Stomach smooth muscle (tissue), 2 donors: Measurements from ENCODE around the gene TPTE.
"Not testable (repeated sequence)": the region's sequence is repeated elsewhere in the genome, so short reads cannot be mapped to it uniquely, and the experiment has no call there.

ENCODE experiments used
- H3K27ac ChIP-seq: one replicate; pipeline ENCODE4 v1.7.0; 2013; ENCODE audit warnings: mild to moderate bottlenecking, low read length, inconsistent platforms
- H3K27me3 ChIP-seq, 2 donors: one replicate each; pipeline ENCODE4 v1.7.0; 2013; ENCODE audit warnings: low read length in 2 of 2; ENCODE audit not compliant: insufficient read depth in 2 of 2, control insufficient read depth in 1 of 2
- H3K36me3 ChIP-seq, 2 donors: one replicate each; pipeline ENCODE4 v1.7.0; 2013; ENCODE audit warnings: low read length in 2 of 2; ENCODE audit not compliant: control insufficient read depth in 2 of 2, insufficient read depth in 2 of 2
- H3K4me1 ChIP-seq: one replicate; pipeline ENCODE4 v1.7.0; 2013; ENCODE audit warnings: low read length; ENCODE audit not compliant: control insufficient read depth, insufficient read depth
- H3K4me3 ChIP-seq, 2 donors: one replicate each; pipeline ENCODE4 v1.7.0; 2013; ENCODE audit warnings: low read length in 2 of 2
- H3K9ac ChIP-seq, 2 donors: one replicate each; pipeline ENCODE4 v1.7.0; 2013; ENCODE audit warnings: low read length in 2 of 2, mild to moderate bottlenecking in 1 of 2
- H3K9me3 ChIP-seq, 2 donors: one replicate each; pipeline ENCODE4 v1.7.0; 2013; ENCODE audit warnings: low read length in 2 of 2; ENCODE audit not compliant: control insufficient read depth in 2 of 2
- donor health status: healthy.
- donor health status: Pancreatic carcinoma.

Gene TPTE

DNA sequence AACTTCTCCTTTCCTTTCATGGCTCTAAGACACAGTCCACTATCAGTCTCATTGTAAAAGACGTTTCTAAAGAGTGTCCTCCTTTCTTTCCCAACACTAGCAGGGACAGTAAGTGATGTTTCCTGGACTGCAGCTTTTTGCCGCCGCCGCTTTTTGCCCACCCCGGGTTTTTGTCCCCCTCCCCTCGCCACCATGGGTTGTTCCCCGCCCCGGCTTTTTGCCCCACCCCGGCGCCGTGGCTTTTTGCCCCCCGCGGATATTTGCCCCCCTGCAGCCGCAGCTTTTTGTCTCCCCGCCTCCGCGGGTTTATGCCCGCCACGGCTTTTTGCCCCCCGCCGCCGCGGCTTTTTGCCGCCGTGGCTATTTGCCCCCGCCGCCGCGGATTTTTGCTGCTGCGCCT is 95.2 kb downstream of the TPTE start:
- H3K27me3 ChIP-seq: peaks cover 0 to 2% of the 10 kb centered on the region in 2 donors

DNA sequence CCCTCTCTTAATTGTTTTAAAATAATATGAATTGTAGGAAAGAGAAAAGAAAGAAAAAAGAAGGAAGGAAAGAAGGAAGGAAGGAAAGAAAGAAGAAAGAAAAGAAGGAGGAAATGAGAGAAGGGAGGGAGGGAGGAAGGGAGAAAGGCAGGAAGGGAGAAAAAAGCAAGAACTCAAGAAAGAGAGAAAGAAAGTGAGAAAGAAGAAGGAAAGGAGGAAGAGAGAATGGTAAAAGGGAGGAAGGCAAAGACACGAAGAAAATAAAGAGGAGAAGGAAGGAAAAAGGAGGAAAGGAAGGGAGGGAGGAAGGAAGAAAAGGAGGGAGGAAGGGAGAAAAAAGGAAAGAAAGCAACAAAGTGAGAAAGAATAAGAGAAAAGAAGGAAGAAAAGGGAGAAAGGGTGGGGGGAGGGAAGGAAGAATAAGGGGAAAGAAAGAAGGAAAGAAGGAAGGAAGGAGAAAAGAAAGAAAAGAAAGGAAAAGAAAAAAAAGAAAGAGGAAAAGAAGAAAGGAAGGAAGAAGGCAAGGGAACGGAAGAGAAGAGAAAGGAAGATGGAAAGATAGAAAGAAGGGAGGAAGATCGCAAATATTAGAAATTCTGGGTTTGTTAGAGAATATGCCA is 95.9 kb downstream of the TPTE start:
- H3K9me3 ChIP-seq, H3K27ac ChIP-seq, H3K4me3 ChIP-seq, H3K36me3 ChIP-seq, H3K27me3 ChIP-seq, H3K4me1 ChIP-seq, H3K9ac ChIP-seq: not testable (repeated sequence)

More for the DNA sequence above, 95.2 kb downstream of the TPTE start:
- Histone ChIP-seq H3K9ac (no peak overlapping the region), H3K36me3 (no peaks in the 10 kb centered on the region), H3K9me3 (peaks cover under 1 to 4% of the 10 kb centered on the region in 2 donors), H3K4me1 (no peaks in the 10 kb centered on the region), H3K4me3 (no peak overlapping the region), H3K27ac (no peak overlapping the region)

DNA sequence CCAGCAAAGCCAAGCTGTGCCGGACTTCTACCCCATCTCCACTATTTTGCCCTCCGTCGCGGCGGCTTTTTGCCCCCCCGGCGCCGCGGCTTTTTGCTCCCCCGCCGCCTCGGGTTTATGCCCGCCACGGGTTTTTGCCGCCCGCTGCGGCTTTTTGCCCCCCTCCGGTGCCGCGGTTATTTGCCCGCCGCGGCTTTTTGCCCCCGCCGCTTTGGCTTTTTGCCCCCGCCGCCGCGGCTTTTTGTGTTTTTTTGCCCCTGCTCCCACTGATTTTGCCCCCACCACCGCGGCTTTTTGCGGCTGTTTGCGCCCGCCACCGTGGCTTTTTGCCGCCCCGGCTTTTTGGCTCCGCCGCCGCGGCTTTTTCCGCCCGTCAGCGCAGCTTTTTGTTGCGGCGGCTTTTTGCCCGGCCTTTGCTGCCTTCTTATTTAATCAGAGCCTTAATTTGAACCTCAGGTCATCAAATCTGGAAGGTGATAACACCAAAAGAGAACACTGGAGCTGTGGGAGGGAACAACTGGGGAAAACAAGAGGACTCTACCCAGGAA is 106.0 kb downstream of the TPTE start:
- H3K4me1 ChIP-seq: no peaks in the 10 kb centered on the region
- no peak overlapping the region for H3K27ac ChIP-seq
- peaks cover 6 to 7% of the 10 kb centered on the region in 2 donors for H3K9me3 ChIP-seq
- H3K36me3 ChIP-seq: no peaks in the 10 kb centered on the region
- peaks cover 0 to 3% of the 10 kb centered on the region in 2 donors for H3K27me3 ChIP-seq
- no peak overlapping the region for H3K4me3 ChIP-seq
- H3K9ac ChIP-seq: no peak overlapping the region

DNA sequence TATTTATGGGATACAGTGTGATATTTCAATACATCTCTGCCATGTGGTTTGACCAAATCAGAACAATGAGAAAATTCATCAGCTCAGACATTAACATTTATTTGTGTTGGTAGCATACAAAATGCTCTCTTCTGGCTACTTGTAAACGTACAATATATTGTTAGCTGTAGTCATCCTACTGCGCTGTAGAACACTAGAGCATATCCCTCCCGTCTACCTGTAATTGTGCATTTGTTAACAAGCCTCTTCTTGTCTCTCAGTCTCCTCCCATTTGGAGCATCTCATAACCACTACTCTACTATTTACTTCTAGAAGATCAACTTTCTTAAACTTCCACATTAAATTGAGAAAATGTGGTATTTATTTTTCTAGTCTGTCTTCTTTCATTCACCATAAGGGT is 107.9 kb downstream of the TPTE start:
- H3K9me3 ChIP-seq, H3K36me3 ChIP-seq, H3K27me3 ChIP-seq, H3K4me3 ChIP-seq, H3K27ac ChIP-seq, H3K4me1 ChIP-seq, H3K9ac ChIP-seq: not testable (repeated sequence)

DNA sequence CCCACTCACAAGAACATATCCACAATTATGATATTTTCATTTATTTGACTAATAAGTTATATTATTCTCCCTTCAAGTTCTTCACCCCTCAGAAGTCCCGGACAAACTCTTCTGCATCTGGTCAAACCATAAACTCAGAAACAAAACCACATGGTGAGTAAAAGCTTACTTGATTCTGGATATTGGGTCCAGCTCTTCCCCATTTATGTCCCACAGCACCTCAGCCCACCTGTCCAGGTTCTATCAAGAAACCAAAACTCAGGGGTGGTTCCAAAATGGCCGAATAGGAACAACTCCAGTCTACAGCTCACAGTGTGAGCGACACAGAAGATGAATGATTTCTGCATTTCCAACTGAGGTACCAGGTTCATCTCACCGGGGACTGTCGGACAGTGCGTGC is 109.4 kb downstream of the TPTE start:
- H3K36me3 ChIP-seq, H3K27ac ChIP-seq, H3K4me3 ChIP-seq, H3K9ac ChIP-seq, H3K27me3 ChIP-seq, H3K9me3 ChIP-seq, H3K4me1 ChIP-seq: not testable (repeated sequence)

DNA sequence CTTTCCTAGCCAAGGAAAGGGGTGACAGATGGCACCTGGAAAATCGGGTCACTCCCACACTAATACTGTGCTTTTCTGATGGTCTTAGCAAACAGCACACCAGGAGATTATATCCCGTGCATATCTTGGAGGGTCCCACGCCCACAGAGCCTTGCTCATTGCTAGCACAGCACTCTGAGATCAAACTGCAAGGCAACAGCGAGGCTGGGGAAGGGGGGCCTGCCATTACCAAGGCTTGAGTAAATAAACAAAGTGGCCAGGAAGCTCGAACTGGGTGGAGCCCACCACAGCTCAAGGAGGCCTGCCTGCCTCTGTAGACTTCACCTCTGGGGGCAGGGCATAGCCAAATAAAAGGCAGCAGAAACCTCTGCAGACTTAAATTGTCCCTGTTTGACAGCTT is 109.9 kb downstream of the TPTE start:
- H3K36me3 ChIP-seq, H3K4me3 ChIP-seq, H3K9ac ChIP-seq, H3K4me1 ChIP-seq, H3K27ac ChIP-seq, H3K9me3 ChIP-seq, H3K27me3 ChIP-seq: not testable (repeated sequence)

DNA sequence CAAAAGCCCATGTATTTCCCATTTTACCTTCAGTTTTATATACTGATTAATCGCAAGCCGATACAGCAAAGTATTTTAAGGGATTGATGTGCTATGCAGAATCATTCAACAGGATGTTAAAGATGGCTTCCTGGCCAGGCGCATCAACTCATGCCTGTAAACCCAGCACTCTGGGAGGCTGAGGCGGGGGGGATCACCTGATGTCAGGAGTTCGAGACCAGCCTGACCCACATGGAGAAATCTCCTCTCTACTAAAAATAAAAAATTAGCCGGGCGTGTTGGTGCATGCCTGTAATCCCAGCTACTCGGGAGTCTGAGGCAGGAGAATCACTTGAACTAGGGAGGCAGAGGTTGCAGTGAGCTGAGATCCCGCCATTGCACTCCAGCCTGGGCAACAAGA is 116.8 kb downstream of the TPTE start:
- H3K9ac ChIP-seq, H3K27me3 ChIP-seq, H3K36me3 ChIP-seq, H3K27ac ChIP-seq, H3K4me3 ChIP-seq, H3K4me1 ChIP-seq: not testable (repeated sequence)
- peaks cover 12 to 17% of the 10 kb centered on the region in 2 donors for H3K9me3 ChIP-seq

DNA sequence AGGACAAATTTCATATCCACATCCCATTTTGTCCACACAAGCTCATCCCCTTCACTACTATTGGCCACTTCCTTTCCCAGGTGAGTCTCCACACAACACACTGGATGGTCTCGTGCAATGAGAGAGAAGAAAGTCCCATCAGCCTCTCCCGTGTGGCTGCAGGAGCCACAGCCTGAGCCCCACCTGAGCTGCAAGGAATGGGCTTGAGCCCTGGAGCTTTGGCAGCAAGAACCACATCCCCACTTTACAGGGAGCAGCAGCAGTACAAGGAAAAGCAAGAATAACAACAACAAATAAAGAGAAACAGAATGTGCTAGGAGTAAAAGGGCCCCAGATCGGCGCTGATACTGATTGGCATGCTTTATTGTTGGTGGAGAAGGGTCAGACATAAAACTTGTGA is 117.7 kb downstream of the TPTE start:
- H3K9me3 ChIP-seq: peaks cover 16 to 20% of the 10 kb centered on the region in 2 donors
- peaks cover 0 to 3% of the 10 kb centered on the region in 2 donors for H3K27me3 ChIP-seq
- H3K36me3 ChIP-seq: no peaks in the 10 kb centered on the region
- H3K4me3 ChIP-seq: no peak overlapping the region
- no peaks in the 10 kb centered on the region for H3K4me1 ChIP-seq
- H3K27ac ChIP-seq: no peak overlapping the region
- H3K9ac ChIP-seq: no peak overlapping the region

DNA sequence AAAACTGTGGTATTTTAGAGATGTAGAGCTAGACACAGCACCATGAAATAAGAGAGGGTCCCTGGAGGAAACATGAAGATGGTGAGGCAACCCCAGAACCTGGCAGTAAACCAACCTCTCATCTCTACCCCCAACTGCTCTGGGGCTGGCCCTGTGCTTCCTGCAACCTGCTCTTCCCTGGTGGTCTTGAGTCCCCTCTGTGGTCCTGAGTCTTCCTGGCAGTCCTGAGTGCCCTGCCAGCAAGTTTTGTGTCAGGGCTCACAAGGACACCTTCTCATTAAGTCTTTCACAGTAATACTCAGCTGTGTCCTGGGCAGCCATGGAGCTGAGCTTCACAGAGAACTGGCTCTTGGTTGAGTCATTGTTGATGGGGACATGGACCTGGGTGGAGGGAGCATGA is 118.4 kb downstream of the TPTE start:
- H3K36me3 ChIP-seq, H3K27ac ChIP-seq, H3K27me3 ChIP-seq, H3K4me3 ChIP-seq, H3K4me1 ChIP-seq, H3K9ac ChIP-seq: not testable (repeated sequence)
- peaks cover 16 to 20% of the 10 kb centered on the region in 2 donors for H3K9me3 ChIP-seq

DNA sequence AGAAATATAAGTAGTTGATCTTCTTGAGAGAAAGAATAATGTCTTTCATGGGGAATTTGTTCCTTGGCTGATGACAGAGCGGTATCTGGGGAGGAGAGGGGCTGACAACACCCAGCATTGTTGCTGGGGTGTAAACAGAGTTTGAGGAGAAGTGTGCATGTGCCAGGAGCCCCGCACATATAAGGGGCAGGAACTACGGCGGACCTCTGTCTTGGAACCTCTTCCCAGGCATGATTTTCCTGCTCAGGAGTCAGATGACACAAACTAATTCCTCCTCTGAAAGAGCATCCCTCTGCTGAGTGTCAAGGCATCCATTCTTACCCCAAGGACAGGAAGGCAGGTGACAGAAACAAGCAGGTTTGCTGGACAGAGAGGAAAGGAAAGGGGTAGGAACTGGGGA is 119.1 kb downstream of the TPTE start:
- no peak overlapping the region for H3K9ac ChIP-seq
- H3K4me3 ChIP-seq: no peak overlapping the region
- no peaks in the 10 kb centered on the region for H3K4me1 ChIP-seq
- no peak overlapping the region for H3K27ac ChIP-seq
- no peaks in the 10 kb centered on the region for H3K36me3 ChIP-seq
- peaks cover 16 to 22% of the 10 kb centered on the region in 2 donors for H3K9me3 ChIP-seq
- H3K27me3 ChIP-seq: peaks cover 0 to 3% of the 10 kb centered on the region in 2 donors

DNA sequence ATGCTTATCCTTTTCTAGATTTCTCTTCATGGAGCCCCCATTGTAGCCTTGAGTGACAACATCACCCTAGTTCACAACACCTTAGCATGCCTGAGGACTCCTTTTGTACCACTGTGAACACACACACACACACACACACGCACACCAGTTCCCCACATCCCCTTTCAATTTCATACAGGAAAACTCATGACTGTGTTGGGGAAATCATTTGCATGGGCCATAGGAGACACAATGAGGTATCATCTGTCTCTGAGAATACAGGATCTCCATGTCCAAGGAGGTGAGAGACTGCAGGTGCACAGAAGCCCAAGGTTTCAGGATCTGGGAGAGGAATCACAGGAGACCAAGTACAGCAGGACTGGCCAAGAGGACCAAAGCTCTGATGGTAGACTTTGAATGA is 119.7 kb downstream of the TPTE start:
- H3K9ac ChIP-seq: no peak overlapping the region
- H3K4me3 ChIP-seq: no peak overlapping the region
- no peaks in the 10 kb centered on the region for H3K36me3 ChIP-seq
- peaks cover 16 to 22% of the 10 kb centered on the region in 2 donors for H3K9me3 ChIP-seq
- no peaks in the 10 kb centered on the region for H3K4me1 ChIP-seq
- no peak overlapping the region for H3K27ac ChIP-seq
- H3K27me3 ChIP-seq: peaks cover 0 to 3% of the 10 kb centered on the region in 2 donors
